C4-2B (cell line): ENCODE results near the gene NFIB.

Experiments
- H3K27ac ChIP-seq: fragments of 450-650 bp; 2 replicates; pipeline ENCODE4 v1.5.1; 2017
- CTCF ChIP-seq: fragments of 450-650 bp; conservative IDR thresholded peaks from 2 replicates; pipeline ENCODE4 v1.5.1; 2017; ENCODE audit warnings: mild to moderate bottlenecking
- ZFX ChIP-seq: fragments of 450-650 bp; IDR thresholded peaks from 2 replicates; pipeline ENCODE4 v1.6.1; 2017

The NFIB gene

GRCh38 chr9:14302405-14302804 is 11.5 kb downstream of the NFIB start:
- no peak for TF ChIP-seq ZFX
- TF ChIP-seq CTCF: no peak
- no peak overlapping the region for H3K27ac ChIP-seq

- H3K27ac ChIP-seq: no peak overlapping the region
- TF ChIP-seq ZFX (no peak), CTCF (no peak)
These were observed 12.3 kb downstream of the NFIB start for GRCh38 chr9:14301583-14302021.

- H3K27ac ChIP-seq: no peak overlapping the region
- TF ChIP-seq CTCF (no peak), ZFX (no peak)
These were observed 12.9 kb downstream of the NFIB start for GRCh38 chr9:14301006-14301405.

GRCh38 chr9:14300588-14300987 is 13.4 kb downstream of the NFIB start:
- no peak for TF ChIP-seq CTCF
- TF ChIP-seq ZFX: no peak

GRCh38 chr9:14300040-14300439 is 13.9 kb downstream of the NFIB start:
- no peak overlapping the region for H3K27ac ChIP-seq
- TF ChIP-seq ZFX: no peak

More at GRCh38 chr9:14300588-14300987, 13.4 kb downstream of the NFIB start:
- H3K27ac ChIP-seq: no peak overlapping the region

- no peak overlapping the region for H3K27ac ChIP-seq
- TF ChIP-seq ZFX (no peak), CTCF (no peak)
These were observed 15.3 kb downstream of the NFIB start for GRCh38 chr9:14298601-14299022.

- TF ChIP-seq ZFX (no peak), CTCF (no peak)
- H3K27ac ChIP-seq: no peak overlapping the region
These were observed 17.3 kb downstream of the NFIB start for GRCh38 chr9:14296495-14297113.

GRCh38 chr9:14294659-14295058 is 19.3 kb downstream of the NFIB start:
- H3K27ac ChIP-seq: no peak overlapping the region
- no peak for TF ChIP-seq ZFX
